Neuronal stem cell (in vitro differentiated cells): ENCODE measurements around the gene CBFA2T3.
"Not testable (repeated sequence)": the region's sequence is repeated elsewhere in the genome, so short reads cannot be mapped to it uniquely, and the experiment has no call there.

Source experiments
- DNase-seq: peaks from one replicate; pipeline ENCODE4 v3.0.0-alpha.2; 2013; ENCODE audit warnings: low spot score
- H2AFZ ChIP-seq: one replicate; pipeline ENCODE4 v1.6.1; 2013; ENCODE audit warnings: mild to moderate bottlenecking, low read length, inconsistent platforms
- H2AK5ac ChIP-seq: 2 replicates; pipeline ENCODE4 v1.6.1; 2013; ENCODE audit warnings: low read depth, mild to moderate bottlenecking, inconsistent platforms, low read length, moderate library complexity, mixed read lengths
- H2BK120ac ChIP-seq: 2 replicates; pipeline ENCODE4 v1.6.1; 2013; ENCODE audit warnings: low read depth, mild to moderate bottlenecking, inconsistent platforms, low read length, moderate library complexity, mixed read lengths
- H2BK12ac ChIP-seq: one replicate; pipeline ENCODE4 v1.6.1; 2013; ENCODE audit warnings: low read length, inconsistent platforms
- H2BK15ac ChIP-seq: 2 replicates; pipeline ENCODE4 v1.6.1; 2013; ENCODE audit warnings: mild to moderate bottlenecking, low read length, inconsistent platforms, mixed read lengths
- H2BK5ac ChIP-seq: one replicate; pipeline ENCODE4 v1.6.1; 2013; ENCODE audit warnings: inconsistent platforms, mild to moderate bottlenecking, low read length, moderate library complexity
- H3K14ac ChIP-seq: one replicate; pipeline ENCODE4 v1.6.1; 2013; ENCODE audit warnings: low read length, inconsistent platforms
- H3K18ac ChIP-seq: 2 replicates; pipeline ENCODE4 v1.6.1; 2013; ENCODE audit warnings: low read length, inconsistent platforms
- H3K23ac ChIP-seq: 2 replicates; pipeline ENCODE4 v1.6.1; 2013; ENCODE audit warnings: low read depth, mild to moderate bottlenecking, mixed read lengths, low read length, inconsistent platforms; ENCODE audit not compliant: poor library complexity
- H3K27ac ChIP-seq: replicated peaks from 3 replicates; pipeline ENCODE4 v1.5.1; 2013; ENCODE audit warnings: low read length, inconsistent platforms
- H3K27me3 ChIP-seq, 3 experiments: 2 replicates each; pipeline ENCODE4 v1.6.1; 2013; ENCODE audit warnings: low read length in 3 of 3, mild to moderate bottlenecking in 2 of 3, inconsistent platforms in 1 of 3, low read depth in 1 of 3, mixed read lengths in 1 of 3, moderate library complexity in 1 of 3; ENCODE audit not compliant: control insufficient read depth in 3 of 3, insufficient read depth in 3 of 3
- H3K36me3 ChIP-seq, 2 donors: replicated peaks in 1 of 2; 2 replicates each; pipeline ENCODE4 v1.6.1; 2013; ENCODE audit warnings: low read length in 2 of 2; ENCODE audit not compliant: control insufficient read depth in 2 of 2, insufficient read depth in 2 of 2
- H3K4ac ChIP-seq: 2 replicates; pipeline ENCODE4 v1.6.1; 2013; ENCODE audit warnings: inconsistent platforms, mild to moderate bottlenecking, low read length, moderate library complexity
- H3K4me1 ChIP-seq, 2 donors: 1 replicate in 1 of 2; 2 replicates in 1 of 2; pipeline ENCODE4 v1.6.1; 2013; ENCODE audit warnings: low read length in 2 of 2, low read depth in 1 of 2; ENCODE audit not compliant: control insufficient read depth in 2 of 2, insufficient read depth in 1 of 2
- H3K4me2 ChIP-seq: one replicate; pipeline ENCODE4 v1.6.1; 2013; ENCODE audit warnings: mild to moderate bottlenecking, low read length, inconsistent platforms; ENCODE audit not compliant: insufficient read depth, poor library complexity, severe bottlenecking
- H3K4me3 ChIP-seq, 2 donors: 2 replicates each; pipeline ENCODE4 v1.5.1; 2013; ENCODE audit warnings: low read length in 2 of 2, mild to moderate bottlenecking in 2 of 2, inconsistent platforms in 1 of 2, moderate library complexity in 1 of 2
- H3K79me1 ChIP-seq: one replicate; pipeline ENCODE4 v1.6.1; 2013; ENCODE audit warnings: low read depth, mild to moderate bottlenecking, inconsistent platforms, low read length, moderate library complexity
- H3K9ac ChIP-seq: one replicate; pipeline ENCODE4 v1.6.1; 2013; ENCODE audit warnings: mild to moderate bottlenecking, low read depth, low read length, inconsistent platforms; ENCODE audit not compliant: poor library complexity
- H3K9me3 ChIP-seq, 2 donors: replicated peaks in 1 of 2; 2 replicates each; pipeline versions ENCODE3 to v1.6.1; 2013; ENCODE audit warnings: low read length in 2 of 2, mild to moderate bottlenecking in 2 of 2, inconsistent platforms in 1 of 2, low read depth in 1 of 2, mixed read lengths in 1 of 2, moderate library complexity in 1 of 2; ENCODE audit not compliant: control insufficient read depth in 2 of 2, insufficient read depth in 1 of 2
- H4K8ac ChIP-seq: one replicate; pipeline ENCODE4 v1.6.1; 2013; ENCODE audit warnings: low read depth, mild to moderate bottlenecking, inconsistent platforms, low read length, moderate library complexity
- H4K91ac ChIP-seq: one replicate; pipeline ENCODE4 v1.6.1; 2013; ENCODE audit warnings: low read length, low read depth, mild to moderate bottlenecking, inconsistent platforms; ENCODE audit not compliant: poor library complexity
- WGBS, 2 donors: extraction: QIAGEN DNeasy Blood & Tissue Kit; methylation state at CpG; one replicate each; pipeline ENCODE4 v1.1.7; 2013; ENCODE audit warnings: missing lambda C conversion rate in 2 of 2, mixed read lengths in 1 of 2; ENCODE audit not compliant: insufficient read length in 2 of 2, insufficient replicate concordance in 1 of 2; ENCODE audit errors: extremely low coverage in 2 of 2; 5-methylcytosine and 5-hydroxymethylcytosine counted together

The CBFA2T3 gene

DNA sequence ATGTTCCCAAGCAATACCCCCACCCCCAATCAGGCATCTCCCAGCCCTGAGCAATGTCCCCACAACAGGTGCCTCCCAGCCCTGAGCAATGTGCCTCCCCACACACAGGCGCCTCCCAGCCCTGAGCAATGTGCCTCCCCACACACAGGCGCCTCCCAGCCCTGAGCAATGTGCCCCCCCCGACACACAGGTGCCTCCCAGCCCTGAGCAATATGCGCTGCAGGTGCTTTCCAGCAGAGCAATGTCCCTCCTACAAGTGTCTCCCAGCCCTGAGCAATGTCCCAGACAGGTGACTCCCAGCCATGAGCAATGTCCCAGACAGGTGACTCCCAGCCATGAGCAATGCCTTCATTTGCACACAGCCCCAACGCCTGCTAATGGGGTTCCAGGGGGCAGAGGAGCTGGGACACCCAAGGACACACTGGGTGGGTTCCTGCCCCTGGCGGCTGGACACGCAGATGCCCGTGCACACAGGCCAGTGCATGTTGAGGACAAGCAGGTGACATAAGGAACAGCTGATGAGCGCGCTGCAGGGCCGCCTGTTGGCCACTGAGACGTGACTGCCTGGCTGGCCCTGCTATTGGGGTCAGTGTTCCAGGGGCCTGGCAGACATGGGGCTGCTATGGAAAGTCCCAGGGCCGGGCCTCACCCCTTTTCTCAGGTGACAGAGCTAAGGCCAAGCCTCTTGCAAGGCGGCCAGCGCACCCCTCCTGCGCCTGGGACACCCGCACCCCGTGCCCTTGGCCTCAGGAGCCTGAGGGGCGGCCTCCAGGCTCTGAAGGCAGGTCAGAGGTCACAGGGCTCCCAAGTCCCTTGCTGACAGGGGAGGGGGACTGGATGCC is 83.7 kb downstream of the CBFA2T3 start:
- Histone ChIP-seq H3K4ac (no peak overlapping the region), H3K27me3 (peaks cover 0 to 16% (median 0%) of the 10 kb centered on the region in 3 experiments)

DNA sequence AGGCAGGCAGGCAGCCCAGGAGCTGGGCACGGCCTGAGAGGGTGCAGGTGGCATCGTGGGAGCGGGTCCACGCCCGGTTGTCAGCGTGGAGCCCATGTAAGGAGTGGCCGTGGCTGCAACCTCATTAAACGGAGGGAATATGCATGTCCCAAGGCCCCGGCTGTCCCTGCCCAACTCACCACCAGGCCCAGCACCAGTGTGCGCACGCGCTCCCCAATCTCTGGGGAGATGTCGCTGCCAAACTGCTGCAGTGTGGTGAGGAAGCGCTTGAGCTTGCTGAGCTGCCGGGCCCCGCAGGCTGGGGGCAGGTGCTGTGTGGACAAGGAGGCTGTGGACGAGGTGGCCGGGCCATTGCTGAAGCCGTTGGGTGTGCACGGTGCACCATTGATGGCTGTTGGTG is 84.9 kb downstream of the CBFA2T3 start:
- H2BK120ac ChIP-seq = no peak overlapping the region
- H3K79me1 ChIP-seq = peaks cover 4% of the 10 kb centered on the region
- no peak overlapping the region for H3K4ac ChIP-seq
- no peak overlapping the region for H3K9ac ChIP-seq
- no peaks in the 10 kb centered on the region for H3K36me3 ChIP-seq
- H3K18ac ChIP-seq = peak overlapping the region; percentile 38
- no CpG with 5 or more reads among the region's 20 CpGs for WGBS, 2 donors
- H3K23ac ChIP-seq = peak overlapping the region; percentile 8
- H3K4me2 ChIP-seq = peak overlapping the region; percentile 25
- H3K27ac ChIP-seq = no peak overlapping the region
- H2BK12ac ChIP-seq = no peak overlapping the region
- no peak overlapping the region for H2BK15ac ChIP-seq
- H4K8ac ChIP-seq = peak overlapping the region; percentile 48
- H3K4me1 ChIP-seq = no peaks in the 10 kb centered on the region
- no peak for DNase-seq
- H3K9me3 ChIP-seq = peaks cover 0 to 4% of the 10 kb centered on the region in 2 donors
- peak overlapping the region in 1 of 2 donors; percentile 63 for H3K4me3 ChIP-seq
- H2BK5ac ChIP-seq = no peak overlapping the region
- H3K14ac ChIP-seq = peak overlapping the region; percentile 96
- peaks cover 0 to 10% (median 0%) of the 10 kb centered on the region in 3 experiments for H3K27me3 ChIP-seq
- no peak overlapping the region for H2AFZ ChIP-seq
- H4K91ac ChIP-seq = no peak overlapping the region
- H2AK5ac ChIP-seq = no peak overlapping the region

More for the DNA sequence above, 83.7 kb downstream of the CBFA2T3 start:
- Histone ChIP-seq H3K79me1 (peaks cover 2% of the 10 kb centered on the region), H3K9me3 (peaks cover 0 to 4% of the 10 kb centered on the region in 2 donors), H2BK15ac (no peak overlapping the region), H2BK5ac (no peak overlapping the region), H3K4me1 (no peaks in the 10 kb centered on the region), H2AK5ac (no peak overlapping the region), H2BK12ac (no peak overlapping the region), H3K4me3 (no peak overlapping the region), H3K27ac (no peak overlapping the region), H3K4me2 (no peak overlapping the region), H2BK120ac (no peak overlapping the region), H3K9ac (no peak overlapping the region), H3K36me3 (no peaks in the 10 kb centered on the region), H2AFZ (no peak overlapping the region), H3K23ac (no peak overlapping the region), H3K14ac (peak overlapping the region; percentile 75), H4K91ac (no peak overlapping the region), H4K8ac (no peak overlapping the region), H3K18ac (no peak overlapping the region)
- no peak for DNase-seq
- no CpG with 5 or more reads among the region's 19 CpGs for WGBS, 2 donors

DNA sequence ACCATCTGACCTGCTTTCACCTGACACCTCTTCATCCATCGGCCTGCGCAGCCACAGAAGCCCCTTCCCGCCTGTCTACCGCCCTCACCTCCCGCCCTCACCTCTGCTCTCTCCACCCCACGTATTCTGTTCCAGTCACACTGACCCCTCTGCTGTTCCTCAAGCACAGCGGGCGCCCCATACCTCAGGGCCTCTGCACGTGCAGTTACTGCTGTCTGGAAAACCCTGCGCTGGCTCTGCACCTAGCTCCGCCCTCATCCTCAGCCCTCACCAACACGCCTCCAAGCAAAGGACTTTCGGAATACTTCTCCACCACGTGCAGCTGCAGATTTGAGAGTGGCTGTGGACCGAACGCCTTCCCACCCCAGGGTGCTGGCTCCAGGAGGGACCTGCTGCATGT is 85.9 kb downstream of the CBFA2T3 start:
- no peak overlapping the region for H2AFZ ChIP-seq
- H3K4me3 ChIP-seq = no peak overlapping the region
- H2BK5ac ChIP-seq = no peak overlapping the region
- H2AK5ac ChIP-seq = no peak overlapping the region
- H3K4ac ChIP-seq = no peak overlapping the region
- H3K18ac ChIP-seq = no peak overlapping the region
- H2BK15ac ChIP-seq = no peak overlapping the region
- H3K4me2 ChIP-seq = no peak overlapping the region
- H3K79me1 ChIP-seq = peaks cover 4% of the 10 kb centered on the region
- no peak overlapping the region for H2BK120ac ChIP-seq
- no peak overlapping the region for H4K8ac ChIP-seq
- H3K27ac ChIP-seq = no peak overlapping the region
- no peak for DNase-seq
- H3K36me3 ChIP-seq = no peaks in the 10 kb centered on the region
- peaks cover 0 to 4% (median 0%) of the 10 kb centered on the region in 3 experiments for H3K27me3 ChIP-seq
- H3K4me1 ChIP-seq = no peaks in the 10 kb centered on the region
- WGBS, 2 donors = no CpG with 5 or more reads among the region's 16 CpGs
- peak overlapping the region; percentile 60 for H3K9ac ChIP-seq
- no peak overlapping the region for H3K14ac ChIP-seq
- peak overlapping the region; percentile 84 for H2BK12ac ChIP-seq
- H4K91ac ChIP-seq = no peak overlapping the region
- peaks cover 0 to 4% of the 10 kb centered on the region in 2 donors for H3K9me3 ChIP-seq
- peak overlapping the region; percentile 47 for H3K23ac ChIP-seq

DNA sequence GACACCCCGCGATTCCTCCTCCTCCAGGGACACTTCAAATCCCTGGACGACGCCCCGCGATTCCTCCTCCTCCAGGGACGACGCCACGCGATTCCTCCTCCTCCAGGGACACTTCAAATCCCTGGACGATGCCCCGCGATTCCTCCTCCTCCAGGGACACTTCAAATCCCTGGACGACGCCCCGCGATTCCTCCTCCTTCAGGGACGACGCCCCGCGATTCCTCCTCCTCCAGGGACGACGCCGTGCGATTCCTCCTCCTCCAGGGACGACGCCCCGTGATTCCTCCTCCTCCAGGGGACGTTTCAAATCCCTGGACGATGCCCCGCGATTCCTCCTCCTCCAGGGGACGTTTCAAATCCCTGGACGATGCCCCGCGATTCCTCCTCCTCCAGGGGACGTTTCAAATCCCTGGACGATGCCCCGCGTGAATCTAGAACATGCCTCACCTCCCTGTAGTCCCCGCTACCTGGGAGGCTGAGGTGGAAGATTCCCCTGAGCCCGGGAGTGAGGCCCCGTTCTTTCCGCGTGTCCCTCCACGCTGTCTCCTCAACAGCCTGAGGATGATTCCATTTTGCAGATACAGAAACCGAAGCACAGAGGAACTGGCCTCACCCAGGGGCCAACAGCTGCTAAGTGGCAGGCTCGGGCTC is 87.2 kb downstream of the CBFA2T3 start:
- H2BK12ac ChIP-seq, H3K4me3 ChIP-seq, H3K9ac ChIP-seq, H4K8ac ChIP-seq, H2AFZ ChIP-seq, H3K4ac ChIP-seq, H3K9me3 ChIP-seq, H3K79me1 ChIP-seq, H3K4me1 ChIP-seq, H2BK120ac ChIP-seq, H3K27ac ChIP-seq, H3K27me3 ChIP-seq, H2BK15ac ChIP-seq, H2BK5ac ChIP-seq, H3K18ac ChIP-seq, H2AK5ac ChIP-seq, DNase-seq, H3K4me2 ChIP-seq, H3K36me3 ChIP-seq: not testable (repeated sequence)
- WGBS, 2 donors = no CpG with 5 or more reads among the region's 48 CpGs
- H3K14ac ChIP-seq = peak overlapping the region; percentile 21
- peak overlapping the region; percentile 72 for H4K91ac ChIP-seq
- H3K23ac ChIP-seq = peak overlapping the region; percentile 17
